Lung microvascular endothelial cell (primary cell): ENCODE measurements around the gene TRIM27. TPM values are rescaled to one million over a fixed set of nuclear protein-coding genes. Genes with fewer than 3 reads are reported as not detected.
"Not testable (repeated sequence)": the region's sequence is repeated elsewhere in the genome, so short reads cannot be mapped to it uniquely, and the experiment has no call there.

Source experiments
- DNase-seq, 2 donors: peaks; one replicate each; pipeline versions ENCODE4 v3.0.0 to v3.0.0-alpha.2; 2010; ENCODE audit warnings: low read depth in 2 of 2
- total RNA-seq: library from RNA; depleted of rRNA; stranded (reverse); fragments of >200 nt; gene quantifications from 2 replicates; pipeline ENCODE4 v1.2.1, GENCODE V29; 2014

Gene TRIM27, protein sequence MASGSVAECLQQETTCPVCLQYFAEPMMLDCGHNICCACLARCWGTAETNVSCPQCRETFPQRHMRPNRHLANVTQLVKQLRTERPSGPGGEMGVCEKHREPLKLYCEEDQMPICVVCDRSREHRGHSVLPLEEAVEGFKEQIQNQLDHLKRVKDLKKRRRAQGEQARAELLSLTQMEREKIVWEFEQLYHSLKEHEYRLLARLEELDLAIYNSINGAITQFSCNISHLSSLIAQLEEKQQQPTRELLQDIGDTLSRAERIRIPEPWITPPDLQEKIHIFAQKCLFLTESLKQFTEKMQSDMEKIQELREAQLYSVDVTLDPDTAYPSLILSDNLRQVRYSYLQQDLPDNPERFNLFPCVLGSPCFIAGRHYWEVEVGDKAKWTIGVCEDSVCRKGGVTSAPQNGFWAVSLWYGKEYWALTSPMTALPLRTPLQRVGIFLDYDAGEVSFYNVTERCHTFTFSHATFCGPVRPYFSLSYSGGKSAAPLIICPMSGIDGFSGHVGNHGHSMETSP
- 40.8 and 58.5 TPM in 2 replicates for total RNA-seq

DNA sequence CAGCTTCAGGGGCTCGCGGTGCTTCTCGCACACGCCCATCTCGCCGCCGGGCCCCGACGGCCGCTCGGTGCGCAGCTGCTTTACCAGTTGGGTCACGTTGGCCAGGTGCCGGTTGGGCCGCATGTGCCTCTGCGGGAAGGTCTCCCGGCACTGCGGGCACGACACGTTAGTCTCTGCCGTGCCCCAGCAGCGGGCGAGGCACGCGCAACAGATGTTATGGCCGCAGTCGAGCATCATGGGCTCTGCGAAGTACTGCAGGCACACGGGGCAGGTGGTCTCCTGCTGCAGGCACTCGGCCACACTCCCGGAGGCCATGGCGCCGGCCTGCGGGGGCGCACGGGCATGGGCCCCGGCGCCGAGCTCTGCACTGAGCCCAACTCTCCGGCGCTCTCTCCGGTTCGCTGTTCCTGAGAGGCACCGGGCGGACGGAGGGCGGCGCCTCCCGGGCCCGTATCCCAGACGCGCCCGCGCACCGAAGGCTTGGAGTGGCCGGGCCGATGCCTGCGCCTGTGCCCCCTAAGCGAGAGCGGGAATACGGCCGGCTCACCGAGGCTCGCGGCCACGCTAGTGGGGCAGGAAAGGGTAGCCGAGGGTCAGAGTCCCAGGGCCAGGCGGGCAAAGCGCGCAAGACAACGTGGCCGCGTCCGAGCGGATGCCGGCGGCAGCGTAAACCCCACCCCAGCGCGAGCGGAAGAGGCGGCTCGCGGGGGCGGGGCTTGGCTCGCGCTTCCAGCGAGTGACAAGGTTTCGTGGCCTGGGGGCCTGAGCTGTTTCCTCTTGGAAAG lies at the start of gene TRIM27:
TSS of gene TRIM27 (minus strand) at position 668 of the 785 bp plus-strand sequence. CDS start at position 315, 353 bp downstream.
- DNase-seq = peak; percentile 86 to 89

DNA sequence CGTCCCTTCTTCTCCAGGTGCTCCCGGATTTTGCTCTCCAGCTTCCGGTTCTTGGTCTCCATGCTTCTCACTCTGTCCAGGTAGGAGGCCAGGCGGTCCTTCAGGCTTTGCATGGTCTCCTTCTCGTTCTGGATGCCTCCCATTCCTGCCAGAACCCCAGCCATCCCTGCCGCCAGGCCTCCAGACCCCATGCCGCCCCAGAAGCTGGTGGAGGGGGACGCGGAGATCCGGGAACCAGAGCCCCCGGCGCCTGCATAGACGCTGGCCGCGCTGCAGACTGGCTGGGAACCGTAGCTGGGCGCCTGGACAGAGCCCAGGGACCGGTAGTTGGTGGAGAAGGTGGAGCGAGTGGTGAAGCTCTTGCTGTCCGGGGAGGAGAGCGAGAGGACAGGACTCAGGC lies 46.3 kb upstream of the TRIM27 start:
- DNase-seq = not testable (repeated sequence)

DNA sequence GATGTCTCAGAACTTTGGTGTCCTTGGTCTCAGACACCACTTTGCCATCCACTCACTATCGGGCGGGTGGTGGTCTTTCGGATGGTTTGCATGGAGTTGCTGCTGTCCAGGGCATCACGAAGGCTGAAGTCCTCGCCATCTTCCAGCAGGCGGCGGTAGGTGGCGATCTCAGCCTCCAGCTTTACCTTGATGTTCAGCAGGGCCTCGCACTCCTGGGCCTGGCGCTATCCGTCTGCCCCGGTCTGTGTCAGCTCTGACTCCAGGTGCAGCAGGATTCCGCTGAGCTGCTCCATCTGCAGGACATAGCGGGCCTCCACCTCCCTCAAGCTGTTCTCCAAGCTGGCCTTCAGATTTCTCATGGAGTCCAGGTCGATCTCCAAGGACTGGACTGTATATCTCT lies 45.3 kb upstream of the TRIM27 start:
- DNase-seq = no peak

DNA sequence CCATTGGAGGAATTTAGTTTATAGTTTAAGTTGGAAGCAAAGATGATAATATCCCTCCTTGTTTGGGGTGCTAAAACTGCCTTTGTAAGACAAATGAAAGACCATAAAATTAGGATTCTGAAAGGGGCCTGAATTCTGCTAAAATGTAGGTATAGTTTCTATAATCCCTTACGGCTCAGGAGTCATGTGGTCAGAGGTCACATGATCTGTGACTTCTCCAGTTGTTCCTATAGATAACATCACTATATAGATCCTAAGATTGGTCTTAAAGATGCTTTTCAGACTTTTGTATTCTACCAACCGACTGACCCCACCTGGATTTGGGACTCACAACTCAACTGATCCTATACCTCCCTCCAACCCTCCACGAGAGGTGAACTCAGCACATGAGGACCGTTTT lies 44.7 kb upstream of the TRIM27 start:
- DNase-seq = no peak

DNA sequence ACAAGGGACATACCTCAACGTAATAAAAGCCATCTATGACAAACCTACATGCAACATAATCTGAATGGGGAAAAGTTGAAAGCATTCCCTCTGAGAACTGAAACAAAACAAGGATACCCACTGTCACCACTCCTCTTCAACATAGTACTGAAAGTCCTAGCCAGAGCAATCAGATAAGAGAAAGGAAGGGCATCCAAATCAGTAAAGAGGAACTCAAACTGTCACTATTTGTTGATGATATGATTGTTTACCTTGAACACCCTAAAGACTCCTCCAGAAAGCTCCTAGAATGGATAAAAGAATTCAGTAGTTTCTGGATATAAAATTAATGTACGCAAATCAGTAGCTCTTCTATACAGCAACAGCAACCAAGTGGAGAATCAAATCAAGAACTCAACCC lies 41.9 kb upstream of the TRIM27 start:
- DNase-seq = no peak

DNA sequence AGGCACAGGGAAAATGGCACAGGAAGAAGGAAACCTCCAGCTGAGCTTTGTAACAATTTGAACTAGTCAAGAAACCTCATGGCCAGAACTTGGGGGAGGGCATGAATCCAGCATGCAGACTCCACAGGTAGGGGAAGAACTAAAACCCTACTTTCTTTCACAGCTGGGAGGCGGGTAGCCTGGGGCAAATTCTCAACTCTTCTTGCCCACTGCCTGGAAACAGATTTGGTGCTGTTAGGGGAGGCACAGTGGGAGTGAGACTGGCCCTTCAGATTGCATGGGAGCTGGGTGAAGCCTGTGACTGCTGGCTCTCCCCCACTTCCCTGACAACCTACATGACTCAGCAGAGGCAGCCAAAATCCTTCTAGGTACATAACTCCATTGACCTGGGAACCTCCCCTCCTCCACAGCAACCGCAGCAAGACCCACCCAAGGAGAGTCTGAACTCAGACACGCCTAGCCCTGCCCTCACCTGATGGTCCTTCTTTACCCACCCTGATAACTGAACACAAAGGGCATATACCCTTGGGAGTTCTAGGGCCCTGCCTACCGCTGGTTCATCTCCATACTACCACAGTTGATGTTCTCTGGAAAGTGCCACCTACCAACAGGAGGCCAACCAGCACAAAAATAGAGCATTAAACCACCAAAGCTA lies 37.2 kb upstream of the TRIM27 start:
- DNase-seq = no peak

DNA sequence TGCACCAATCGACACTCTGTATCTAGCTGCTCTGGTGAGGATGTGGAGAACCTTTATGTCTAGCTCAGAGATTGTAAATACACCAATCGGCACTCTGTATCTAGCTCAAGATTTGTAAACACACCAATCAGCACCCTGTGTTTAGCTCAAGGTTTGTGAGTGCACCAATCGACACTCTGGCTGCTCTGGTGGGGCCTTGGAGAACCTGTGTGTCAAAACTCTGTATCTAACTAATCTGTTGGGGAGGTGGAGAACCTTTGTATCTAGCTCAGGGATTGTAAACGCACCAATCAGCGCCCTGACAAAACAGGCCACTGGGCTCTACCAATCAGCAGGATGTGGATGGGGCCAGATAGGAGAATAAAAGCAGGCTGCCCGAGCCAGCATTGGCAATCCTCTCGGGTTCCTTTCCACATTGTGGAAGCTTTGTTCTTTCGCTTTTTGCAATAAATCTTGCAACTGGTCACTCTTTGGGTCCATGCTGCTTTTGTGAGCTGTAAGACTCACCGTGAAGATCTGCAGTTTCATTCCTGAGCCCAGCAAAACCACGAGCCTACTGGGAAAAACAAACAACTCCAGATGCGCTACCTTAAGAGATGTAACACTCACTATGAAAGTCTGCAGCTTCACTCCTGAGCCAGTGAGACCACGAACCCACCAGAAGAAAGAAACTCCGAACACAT lies 34.9 kb upstream of the TRIM27 start:
- DNase-seq = not testable (repeated sequence)

DNA sequence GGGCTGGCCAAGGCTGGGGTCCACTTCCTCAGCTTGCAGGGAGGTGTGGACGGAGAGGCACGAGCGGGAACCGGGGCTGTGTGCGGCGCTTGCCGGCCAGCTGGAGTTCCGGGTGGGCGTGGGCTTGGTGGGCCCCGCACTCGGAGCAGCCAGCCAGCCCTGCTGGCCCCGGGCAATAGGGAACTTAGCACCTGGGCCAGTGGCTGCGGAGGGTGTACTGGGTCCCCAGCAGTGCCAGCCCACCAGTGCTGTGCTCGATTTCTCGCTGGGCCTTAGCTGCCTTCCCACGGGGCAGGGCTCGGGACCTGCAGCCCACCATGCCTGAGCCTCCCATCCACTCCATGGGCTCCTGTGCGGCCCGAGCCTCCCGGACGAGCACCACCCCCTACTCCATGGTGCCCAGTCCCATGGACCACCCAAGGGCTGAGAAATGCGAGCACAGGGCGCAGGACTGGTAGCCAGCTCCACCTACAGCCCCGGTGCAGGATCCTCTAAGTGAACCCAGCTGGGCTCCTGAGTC lies 34.1 kb upstream of the TRIM27 start:
- DNase-seq = not testable (repeated sequence)

DNA sequence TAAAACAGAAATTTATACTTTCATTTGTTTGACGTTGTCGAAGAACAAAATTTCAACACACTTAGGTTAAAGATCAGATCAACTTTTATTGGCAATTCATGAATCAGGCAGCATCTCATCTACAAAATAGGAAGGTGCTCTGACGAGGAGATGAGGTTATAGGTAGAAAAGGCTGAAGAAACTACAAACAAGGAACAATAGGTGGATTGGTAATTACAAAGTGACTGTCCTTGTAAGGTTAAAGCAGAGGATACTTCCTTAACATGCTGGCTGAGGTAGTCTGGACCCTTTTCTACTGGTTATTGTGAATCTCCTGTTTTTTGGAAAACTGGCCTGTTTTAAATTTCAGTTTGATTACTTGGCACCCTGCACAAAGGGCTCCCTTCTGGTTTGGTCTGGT lies 32.5 kb upstream of the TRIM27 start:
- no peak for DNase-seq

DNA sequence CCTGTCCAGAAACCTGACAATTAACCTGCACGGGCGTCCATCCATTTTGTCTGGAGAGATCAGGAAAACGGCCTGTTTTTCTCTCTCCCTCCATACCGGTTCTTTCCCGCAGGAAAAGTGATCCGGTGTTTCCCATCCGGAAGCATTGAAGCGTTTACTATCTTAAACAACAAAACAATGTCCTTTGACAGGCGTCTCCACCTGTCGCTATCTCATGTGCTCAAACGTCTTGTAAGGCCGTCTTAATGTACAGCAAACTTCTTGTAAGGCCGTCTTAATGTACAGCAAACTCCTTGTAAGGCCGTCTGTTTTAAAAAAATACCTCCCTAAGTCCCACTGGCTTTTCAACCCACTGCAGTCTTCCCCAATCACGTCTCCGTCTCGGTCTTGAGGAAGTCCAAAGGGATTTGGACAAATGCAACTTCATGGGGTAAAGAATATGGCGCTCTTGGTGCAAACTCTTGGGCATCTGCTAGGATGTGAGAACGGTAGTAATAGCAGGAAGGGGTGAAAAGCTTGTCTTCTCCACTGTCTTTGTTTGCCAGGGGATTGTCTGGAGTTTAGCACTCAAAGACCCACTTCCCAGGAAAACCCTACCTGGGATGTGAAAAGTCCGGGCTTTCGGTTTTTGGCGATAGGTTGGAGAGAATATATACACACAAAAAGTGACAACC lies 29.9 kb upstream of the TRIM27 start:
- DNase-seq = peak in 1 of 2 donors; percentile 32

DNA sequence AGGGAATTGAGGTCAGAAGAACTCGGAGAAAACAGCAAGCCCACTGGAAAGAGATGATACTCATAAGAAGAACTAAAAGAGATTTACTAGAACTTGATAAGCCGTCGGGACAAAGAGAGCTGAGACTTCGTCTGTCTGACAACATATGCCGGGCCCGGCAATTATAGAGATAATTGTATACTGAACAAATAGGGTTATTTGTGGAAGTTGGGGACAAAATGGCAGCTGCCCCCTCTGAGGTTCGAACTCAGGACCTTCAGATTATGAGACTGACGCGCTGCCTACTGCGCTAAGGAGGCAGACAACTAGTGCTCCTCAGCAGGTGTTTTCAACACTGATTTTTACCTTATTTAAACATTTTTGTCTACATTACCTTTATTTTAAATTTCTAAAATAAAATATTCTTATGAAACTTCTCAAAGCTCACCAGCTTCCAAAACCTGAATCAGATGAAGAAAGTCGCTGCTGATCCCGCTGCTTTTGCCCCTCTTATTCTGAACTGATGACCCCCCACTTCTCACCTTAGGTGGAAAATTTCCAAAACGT lies 29.3 kb upstream of the TRIM27 start:
- peak; percentile 61 to 62 for DNase-seq

DNA sequence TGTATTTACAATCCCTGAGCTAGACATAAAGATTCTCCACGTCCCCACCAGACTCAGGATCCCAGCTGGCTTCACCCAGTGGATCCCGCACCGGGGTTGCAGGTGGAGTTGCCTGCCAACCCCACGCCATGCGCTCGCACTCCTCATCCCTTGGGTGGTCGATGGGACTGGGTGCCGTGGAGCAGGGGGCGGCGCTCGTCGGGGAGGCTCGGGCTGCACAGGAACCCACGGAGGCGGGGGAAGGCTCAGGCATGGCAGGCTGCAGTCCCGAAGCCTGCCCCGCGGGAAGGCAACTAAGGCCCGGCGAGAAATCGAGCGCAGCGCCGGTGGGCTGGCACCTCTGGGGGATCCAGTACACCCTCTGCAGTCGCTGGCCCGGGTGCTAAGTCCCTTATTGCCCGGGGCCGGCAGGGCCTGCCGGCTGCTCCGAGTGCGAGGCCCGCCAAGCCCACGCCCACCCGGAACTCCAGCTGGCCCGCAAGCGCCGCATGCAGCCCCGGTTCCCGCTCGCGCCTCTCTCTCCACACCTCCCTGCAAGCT lies 25.9 kb upstream of the TRIM27 start:
- not testable (repeated sequence) for DNase-seq

DNA sequence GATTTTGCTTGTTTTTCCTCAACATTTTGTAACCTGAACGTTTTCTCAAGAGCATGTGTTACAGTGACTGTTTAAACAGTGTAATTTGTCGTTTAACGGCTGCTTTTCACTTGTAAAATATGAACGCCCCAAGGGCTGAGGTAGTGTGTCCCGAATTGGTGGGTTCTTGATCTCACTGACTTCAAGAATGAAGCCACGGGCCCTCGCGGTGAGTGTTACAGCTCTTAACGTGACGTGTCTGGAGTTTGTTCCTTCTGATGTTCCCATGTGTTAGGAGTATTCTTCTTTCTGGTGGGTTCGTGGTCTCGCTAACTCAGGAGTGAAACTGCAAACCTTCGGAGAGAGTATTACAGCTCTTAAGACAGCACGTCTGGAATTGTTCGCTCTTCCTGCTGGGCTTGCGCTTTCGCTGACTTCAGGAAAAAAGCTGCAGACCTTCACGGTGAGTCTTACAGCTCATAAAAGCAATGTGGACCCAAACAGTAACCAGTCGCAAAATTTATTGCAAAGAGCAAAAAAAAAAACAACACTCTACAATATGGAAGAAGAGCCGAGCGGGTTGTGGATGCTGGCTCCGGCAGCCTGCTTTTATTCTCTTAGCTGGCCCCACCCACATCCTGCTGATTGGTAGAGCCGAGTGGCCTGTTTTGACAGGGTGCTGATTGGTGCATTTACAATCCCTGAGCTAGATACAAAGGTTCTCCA lies 25.1 kb upstream of the TRIM27 start:
- no peak for DNase-seq

DNA sequence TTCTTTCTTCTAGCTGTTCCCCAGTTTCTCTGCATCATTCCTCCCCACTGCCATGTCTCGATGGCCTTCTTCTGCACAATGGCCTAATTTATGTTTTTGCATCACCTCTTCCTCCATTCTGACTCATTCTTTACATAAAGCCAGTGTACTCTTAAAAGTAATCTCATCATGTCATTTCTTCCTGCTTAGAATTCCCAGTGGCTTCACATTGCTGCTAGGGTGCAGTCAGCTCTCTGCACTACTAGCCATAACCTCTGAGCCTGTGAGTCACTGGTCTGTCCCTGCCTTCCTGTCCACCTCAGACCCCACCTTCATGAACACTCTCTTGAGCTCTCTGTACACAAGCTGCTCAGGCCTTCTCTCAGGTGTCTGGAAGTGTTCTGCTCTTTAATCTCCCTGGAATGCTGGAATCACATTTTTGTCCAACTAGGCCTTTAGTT lies 24.1 kb upstream of the TRIM27 start:
- peak in 1 of 2 donors; percentile 52 for DNase-seq

DNA sequence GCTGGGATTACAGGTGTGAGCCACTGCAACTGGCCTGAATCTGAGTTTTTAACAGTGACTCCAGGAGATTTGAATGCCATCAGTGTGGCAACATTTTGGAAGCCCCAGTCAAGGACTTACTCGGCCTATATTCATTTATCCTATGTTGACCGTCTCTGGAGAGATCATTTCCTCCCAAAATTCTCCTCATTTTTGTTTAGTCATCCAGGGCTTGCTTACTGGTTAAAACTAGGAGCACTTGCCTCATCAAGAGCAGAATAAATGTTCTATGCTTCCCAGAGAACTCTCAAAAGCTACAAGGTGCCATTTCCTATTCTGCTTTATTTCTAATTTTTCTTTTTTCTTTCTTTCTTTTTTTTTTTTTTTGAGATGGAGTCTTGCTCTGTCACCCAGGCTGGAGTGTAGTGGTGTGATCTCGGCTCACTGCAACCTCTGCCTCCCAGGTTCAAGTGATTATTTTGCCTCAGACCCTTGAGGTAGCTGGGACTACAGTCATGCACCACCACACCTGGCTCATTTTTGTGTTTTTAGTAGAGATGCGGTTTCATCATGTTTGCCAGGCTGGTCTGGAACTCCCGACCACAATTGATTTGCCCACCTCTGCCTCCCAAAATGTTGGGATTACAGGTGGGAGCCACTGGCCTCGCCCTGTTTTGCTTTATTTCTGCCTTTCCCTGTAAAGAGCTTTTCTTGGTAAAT lies 23.4 kb upstream of the TRIM27 start:
- DNase-seq = no peak

DNA sequence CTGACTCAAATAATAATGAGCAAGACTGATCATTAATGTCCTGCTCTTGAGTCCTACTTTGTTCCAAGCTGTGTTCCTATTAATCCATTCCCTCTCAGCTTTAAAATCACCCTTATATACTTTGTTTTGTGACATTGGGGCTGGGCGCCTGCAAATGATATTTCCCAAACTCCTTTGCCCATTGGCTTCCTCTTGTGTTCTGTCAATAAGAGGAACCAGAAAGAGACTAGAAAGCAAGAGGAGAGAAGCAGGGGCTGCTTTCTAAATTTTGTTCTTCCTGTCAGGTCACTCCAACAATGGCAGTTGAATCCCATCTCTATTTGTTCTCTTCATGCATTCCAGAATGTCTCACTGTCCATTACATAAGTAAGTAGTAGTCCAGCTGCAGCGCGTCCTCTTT lies 21.6 kb upstream of the TRIM27 start:
- no peak for DNase-seq

DNA sequence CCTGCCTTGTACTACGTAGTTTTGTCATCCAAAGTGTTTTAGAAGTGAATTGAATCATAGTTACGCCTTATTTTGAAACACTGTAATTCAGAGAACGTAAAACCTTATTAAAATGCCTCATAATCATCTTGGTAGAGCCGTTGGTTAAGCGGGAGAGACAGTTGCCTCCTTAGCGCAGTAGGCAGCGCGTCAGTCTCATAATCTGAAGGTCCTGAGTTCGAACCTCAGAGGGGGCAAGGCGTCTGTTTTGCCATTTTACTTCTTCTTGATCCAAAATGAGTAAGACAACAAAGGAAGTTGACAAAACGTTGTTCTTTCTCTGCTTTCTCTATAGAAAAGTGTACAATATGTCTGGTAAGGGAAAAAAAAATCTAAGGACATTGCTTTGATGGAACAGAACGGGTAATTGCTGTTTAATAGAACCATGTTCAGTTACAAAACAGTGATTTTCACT lies 20.7 kb upstream of the TRIM27 start:
- DNase-seq = peak; percentile 81 to 85
